ENCODE data around the gene VRK3. TPM values are rescaled to one million over a fixed set of nuclear protein-coding genes. Genes with fewer than 3 reads are reported as not detected.

The VRK3 gene
- polyA plus RNA-seq, 1 donor from 2014 or later, result 47.3 TPM

GRCh38 chr19:49957262-49957915 lies 67.8 kb downstream of the VRK3 start:
- no peaks in the 10 kb centered on the region for H3K36me3 ChIP-seq (ENCODE audit: insufficient read depth, low read length)
- H3K4me3 ChIP-seq (ENCODE audit: low read length), result no peak overlapping the region
- no peaks in the 10 kb centered on the region for H3K79me2 ChIP-seq (replicated peaks; ENCODE audit: insufficient read depth, low read length)
- no peaks in the 10 kb centered on the region for H4K20me1 ChIP-seq (ENCODE audit: insufficient read depth)
- no peaks in the 10 kb centered on the region for H3K9me2 ChIP-seq (ENCODE audit: insufficient read depth, low read length)
- no peaks in the 10 kb centered on the region for H3K27me3 ChIP-seq (ENCODE audit: insufficient read depth, low read depth, low read length)
- no peak overlapping the region for H3K27ac ChIP-seq (ENCODE audit: low read length)
- H3F3A ChIP-seq (ENCODE audit: insufficient read depth, low read length, poor library complexity, severe bottlenecking), result no peaks in the 10 kb centered on the region
- no peak overlapping the region for H3K9ac ChIP-seq (ENCODE audit: low read length)
- no peak overlapping the region for H2AFZ ChIP-seq (ENCODE audit: low read depth, low read length)
- H3K4me2 ChIP-seq (ENCODE audit: low read length), result no peak overlapping the region
- no peak for TF ChIP-seq MXI1 (conservative IDR thresholded peaks at IDR 0.05; ENCODE audit: poor library complexity, severe bottlenecking)
- TF ChIP-seq RAD21 (conservative IDR thresholded peaks at IDR 0.05), result no peak
- TF ChIP-seq EZH2 (IDR thresholded peaks at IDR 0.05; ENCODE audit: borderline replicate concordance, insufficient read depth, low read length, poor library complexity, severe bottlenecking), result no peak
- no peak for TF ChIP-seq REST (IDR thresholded peaks at IDR 0.05; ENCODE audit: borderline replicate concordance)
- TF ChIP-seq SMC3 (conservative IDR thresholded peaks at IDR 0.05; ENCODE audit: poor library complexity), result no peak
- no peak for TF ChIP-seq TAF1 (IDR thresholded peaks at IDR 0.05; ENCODE audit: low read depth)
- TF ChIP-seq CTCF (IDR thresholded peaks at IDR 0.05; ENCODE audit: poor library complexity, severe bottlenecking), result no peak
- no peak for TF ChIP-seq EP300 (conservative IDR thresholded peaks at IDR 0.05; ENCODE audit: poor library complexity, severe bottlenecking)
- no peak for TF ChIP-seq POLR2AphosphoS5 (IDR thresholded peaks at IDR 0.05)
- no peaks in the 10 kb centered on the region for H3K9me3 ChIP-seq (ENCODE audit: low read length)

GRCh38 chr19:49956115-49956495 lies 69.1 kb downstream of the VRK3 start:
- TF ChIP-seq REST (IDR thresholded peaks at IDR 0.05; ENCODE audit: borderline replicate concordance), result no peak
- H3K4me2 ChIP-seq (ENCODE audit: low read length), result no peak overlapping the region
- H4K20me1 ChIP-seq (ENCODE audit: insufficient read depth), result no peaks in the 10 kb centered on the region
- H3K9me2 ChIP-seq (ENCODE audit: insufficient read depth, low read length), result no peaks in the 10 kb centered on the region
- H3K36me3 ChIP-seq (ENCODE audit: insufficient read depth, low read length), result no peaks in the 10 kb centered on the region
- H3K4me3 ChIP-seq (ENCODE audit: low read length), result no peak overlapping the region
- no peaks in the 10 kb centered on the region for H3K9me3 ChIP-seq (ENCODE audit: low read length)
- H3K27ac ChIP-seq (ENCODE audit: low read length), result no peak overlapping the region
- no peaks in the 10 kb centered on the region for H3K27me3 ChIP-seq (ENCODE audit: insufficient read depth, low read depth, low read length)
- H3F3A ChIP-seq (ENCODE audit: insufficient read depth, low read length, poor library complexity, severe bottlenecking), result no peaks in the 10 kb centered on the region
- no peaks in the 10 kb centered on the region for H3K79me2 ChIP-seq (replicated peaks; ENCODE audit: insufficient read depth, low read length)
- no peak overlapping the region for H2AFZ ChIP-seq (ENCODE audit: low read depth, low read length)
- H3K9ac ChIP-seq (ENCODE audit: low read length), result no peak overlapping the region

All from neural cell (in vitro differentiated cells).